GM06990 (cell line): ENCODE data around the gene RBX1.

Experiments used
- DNase-seq: peaks from one replicate; pipeline ENCODE4 v3.0.0-alpha.2; 2011; ENCODE audit not compliant: insufficient read length; ENCODE audit errors: extremely low read depth
- H3K27me3 ChIP-seq: replicated peaks from 2 replicates; pipeline ENCODE4 v1.6.0; 2011; ENCODE audit warnings: low read length; ENCODE audit not compliant: control insufficient read depth, insufficient read depth
- H3K36me3 ChIP-seq: 2 replicates; pipeline ENCODE4 v1.5.1; 2011; ENCODE audit warnings: low read length; ENCODE audit not compliant: control insufficient read depth, insufficient read depth
- H3K4me3 ChIP-seq: replicated peaks from 2 replicates; pipeline ENCODE4 v1.5.1; 2011; ENCODE audit warnings: low read depth, mild to moderate bottlenecking, control low read depth, low read length
- TF ChIP-seq, protein P1 (sequence below): IDR thresholded peaks from 2 replicates; pipeline ENCODE4 v1.5.1; 2011; ENCODE audit warnings: low read length, control low read depth, mild to moderate bottlenecking, inconsistent platforms; ENCODE audit not compliant: insufficient read depth, poor library complexity, severe bottlenecking

Gene RBX1

DNA sequence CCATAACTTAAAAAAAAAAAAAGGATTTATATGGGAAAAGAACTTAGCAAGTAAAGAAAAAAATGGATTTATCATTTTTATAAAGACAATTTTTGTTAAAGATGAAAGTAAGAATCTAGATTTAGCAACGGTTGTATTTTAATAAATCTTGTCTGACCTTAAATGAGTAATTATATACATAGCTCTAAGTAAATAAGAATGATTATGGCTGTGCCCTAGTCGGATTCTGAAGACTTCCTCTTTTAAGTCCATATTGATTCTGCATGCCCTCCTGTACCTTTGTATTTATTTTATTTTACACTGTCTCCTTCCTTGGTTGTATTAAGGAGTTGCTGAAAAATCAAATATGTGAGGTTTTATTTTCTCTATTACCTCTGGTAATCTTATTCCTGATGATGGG is 7.1 kb downstream of the RBX1 start:
- peaks cover 7% of the 10 kb centered on the region for H3K36me3 ChIP-seq
- TF ChIP-seq, protein P1, sequence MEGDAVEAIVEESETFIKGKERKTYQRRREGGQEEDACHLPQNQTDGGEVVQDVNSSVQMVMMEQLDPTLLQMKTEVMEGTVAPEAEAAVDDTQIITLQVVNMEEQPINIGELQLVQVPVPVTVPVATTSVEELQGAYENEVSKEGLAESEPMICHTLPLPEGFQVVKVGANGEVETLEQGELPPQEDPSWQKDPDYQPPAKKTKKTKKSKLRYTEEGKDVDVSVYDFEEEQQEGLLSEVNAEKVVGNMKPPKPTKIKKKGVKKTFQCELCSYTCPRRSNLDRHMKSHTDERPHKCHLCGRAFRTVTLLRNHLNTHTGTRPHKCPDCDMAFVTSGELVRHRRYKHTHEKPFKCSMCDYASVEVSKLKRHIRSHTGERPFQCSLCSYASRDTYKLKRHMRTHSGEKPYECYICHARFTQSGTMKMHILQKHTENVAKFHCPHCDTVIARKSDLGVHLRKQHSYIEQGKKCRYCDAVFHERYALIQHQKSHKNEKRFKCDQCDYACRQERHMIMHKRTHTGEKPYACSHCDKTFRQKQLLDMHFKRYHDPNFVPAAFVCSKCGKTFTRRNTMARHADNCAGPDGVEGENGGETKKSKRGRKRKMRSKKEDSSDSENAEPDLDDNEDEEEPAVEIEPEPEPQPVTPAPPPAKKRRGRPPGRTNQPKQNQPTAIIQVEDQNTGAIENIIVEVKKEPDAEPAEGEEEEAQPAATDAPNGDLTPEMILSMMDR = no peak
- H3K4me3 ChIP-seq = no peak overlapping the region
- no peaks in the 10 kb centered on the region for H3K27me3 ChIP-seq
- no peak for DNase-seq

GRCh38 chr22:40960145-40960544 is 9.0 kb downstream of the RBX1 start:
- TF ChIP-seq, protein P1 = no peak
- Histone ChIP-seq H3K36me3 (peaks cover 10% of the 10 kb centered on the region), H3K27me3 (no peaks in the 10 kb centered on the region), H3K4me3 (no peak overlapping the region)
- DNase-seq = no peak

DNA sequence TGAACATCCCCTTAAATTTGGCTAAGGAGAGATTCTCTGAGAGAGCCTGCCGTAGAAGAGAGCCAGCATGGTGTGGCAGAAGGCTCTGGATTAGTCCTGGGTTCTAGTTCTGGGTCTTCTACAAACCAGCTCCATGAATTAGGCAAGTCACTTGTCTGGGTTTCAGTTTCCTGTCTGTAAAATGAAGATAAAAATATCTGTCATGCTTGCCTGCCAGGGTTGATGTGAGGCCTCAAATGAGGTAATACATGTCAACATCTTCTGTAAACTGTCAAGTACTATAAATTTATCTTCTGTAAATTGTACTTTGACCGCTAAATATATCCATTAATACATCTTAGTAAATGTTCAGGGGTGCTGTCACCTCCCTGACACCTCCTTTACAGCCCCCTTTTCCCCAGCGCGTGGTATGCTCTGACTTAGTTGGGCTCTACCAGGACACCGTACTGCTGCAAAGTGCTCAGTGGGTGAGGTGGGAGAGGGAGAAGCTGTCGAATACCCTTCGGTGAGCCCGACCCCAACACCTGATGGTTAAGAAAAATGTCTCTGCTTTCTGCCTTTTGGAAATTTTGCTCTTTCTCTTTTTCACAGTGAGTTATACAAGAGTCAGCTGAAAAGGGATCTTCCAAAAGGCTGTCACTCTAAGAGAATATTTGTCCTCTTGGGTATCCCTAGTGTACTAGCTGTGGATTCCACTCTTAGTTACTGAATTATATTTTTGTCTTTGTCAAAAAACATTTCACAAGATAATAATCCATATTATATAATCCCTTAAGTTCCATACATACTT is 15.0 kb downstream of the RBX1 start:
- H3K36me3 ChIP-seq = peaks cover 23% of the 10 kb centered on the region
- H3K4me3 ChIP-seq = no peak overlapping the region
- no peaks in the 10 kb centered on the region for H3K27me3 ChIP-seq
- no peak for DNase-seq
- TF ChIP-seq, protein P1 = no peak

GRCh38 chr22:40966726-40967085 is 15.5 kb downstream of the RBX1 start:
- peaks cover 23% of the 10 kb centered on the region for H3K36me3 ChIP-seq
- TF ChIP-seq, protein P1 = no peak

GRCh38 chr22:40967111-40967760 is 16.1 kb downstream of the RBX1 start:
- no peak for DNase-seq
- Histone ChIP-seq H3K27me3 (no peaks in the 10 kb centered on the region), H3K4me3 (no peak overlapping the region), H3K36me3 (peaks cover 24% of the 10 kb centered on the region)
- TF ChIP-seq, protein P1 = no peak

More at GRCh38 chr22:40966726-40967085, 15.5 kb downstream of the RBX1 start:
- Histone ChIP-seq H3K4me3 (no peak overlapping the region), H3K27me3 (no peaks in the 10 kb centered on the region)
- DNase-seq = no peak

DNA sequence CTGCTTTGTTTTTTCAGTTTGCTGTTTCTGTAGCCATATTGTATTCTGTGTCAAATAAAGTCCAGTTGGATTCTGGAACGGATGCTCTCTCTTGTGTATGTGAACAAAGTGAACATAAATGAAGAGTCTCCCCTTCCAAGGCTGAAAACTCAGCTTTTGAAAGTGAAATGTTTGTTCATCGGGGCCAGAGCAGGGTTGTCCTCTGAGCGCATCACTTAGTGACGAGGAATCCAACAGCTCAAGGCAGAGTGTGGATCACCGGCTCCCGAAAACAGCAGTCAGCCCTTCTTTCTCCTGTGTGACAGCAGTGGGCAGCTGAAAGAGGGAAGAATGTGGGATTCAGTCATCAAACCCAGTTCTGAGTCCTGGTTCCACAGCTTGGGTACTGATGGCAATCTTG is 21.4 kb downstream of the RBX1 start:
- Histone ChIP-seq H3K4me3 (no peak overlapping the region), H3K27me3 (no peaks in the 10 kb centered on the region), H3K36me3 (peaks cover 15% of the 10 kb centered on the region)
- TF ChIP-seq, protein P1 = no peak
- no peak for DNase-seq
